Pulmonary artery endothelial cell (primary cell): Measurements from ENCODE around the gene UBE3A. TPM values are rescaled to one million over a fixed set of nuclear protein-coding genes. Genes with fewer than 3 reads are reported as not detected.
"Not testable (repeated sequence)": the region's sequence is repeated elsewhere in the genome, so short reads cannot be mapped to it uniquely, and the experiment has no call there.

Experiments used
- DNase-seq: peaks from one replicate; pipeline ENCODE4 v3.0.0-alpha.2; 2011; ENCODE audit warnings: low read depth, low spot score
- total RNA-seq: library from RNA; depleted of rRNA; stranded (reverse); fragments of >200 nt; gene quantifications from 2 replicates; pipeline ENCODE4 v1.2.3, GENCODE V29; 2014

UBE3A gene
- total RNA-seq, 1 donor from 2014 or later: 60.8 TPM

- DNase-seq: no peak
These were observed 835 bp downstream of the UBE3A start for GRCh38 chr15:25437777-25438600.

DNA sequence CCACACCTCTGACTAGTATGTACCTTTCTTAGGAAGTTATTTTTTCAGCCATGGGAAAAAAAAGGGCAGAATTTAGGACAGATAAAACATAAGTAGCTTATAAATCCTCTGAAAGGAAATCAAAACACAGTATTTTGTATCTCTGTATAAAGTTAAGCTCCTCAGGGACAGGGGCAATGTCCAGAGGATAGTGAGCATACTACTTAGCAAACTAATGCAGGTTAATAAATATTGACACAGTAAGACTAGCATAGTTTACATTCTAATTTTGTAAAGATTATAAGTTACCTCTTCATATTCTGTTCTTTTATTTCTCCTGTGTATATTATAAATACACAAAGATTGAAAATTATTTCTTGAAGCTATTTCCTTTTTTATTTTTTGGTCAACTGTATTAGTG lies 2.1 kb downstream of the UBE3A start:
- no peak for DNase-seq

GRCh38 chr15:25435474-25436243 lies 3.2 kb downstream of the UBE3A start:
- no peak for DNase-seq

DNA sequence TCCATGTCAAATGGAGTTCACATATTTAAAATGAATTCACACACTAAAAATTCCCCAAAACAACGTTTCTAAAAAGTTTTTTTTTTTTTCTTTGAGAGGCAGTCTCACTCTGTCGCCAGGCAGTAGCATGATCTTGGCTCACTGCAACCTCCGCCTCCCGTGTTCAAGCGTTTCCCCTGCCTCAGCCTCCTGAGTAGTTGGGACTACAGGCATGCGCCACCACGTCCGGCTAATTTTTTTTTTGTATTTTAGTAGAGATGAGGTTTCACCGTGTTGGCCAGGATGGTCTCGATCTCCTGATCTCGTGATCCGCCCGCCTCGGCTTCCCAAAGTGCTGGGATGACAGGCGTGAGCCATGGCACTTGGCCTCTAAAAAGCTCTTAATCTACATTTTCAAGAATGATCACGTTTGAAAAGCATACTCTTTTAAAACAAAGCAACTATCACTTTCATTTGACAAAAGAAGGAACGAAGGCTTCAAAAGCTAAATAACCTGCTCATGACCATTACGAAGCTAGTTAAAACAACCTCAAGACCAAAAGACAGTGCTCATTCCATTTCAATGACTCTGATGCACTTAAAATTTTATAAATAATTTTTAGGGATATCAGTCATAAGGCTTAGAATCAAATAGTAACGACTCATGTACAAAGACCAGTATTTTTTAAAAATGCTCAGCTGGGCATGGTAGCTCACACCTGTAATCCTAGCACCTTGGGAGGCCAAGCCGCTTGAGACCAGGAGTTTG lies 5.5 kb downstream of the UBE3A start:
- no peak for DNase-seq

GRCh38 chr15:25431836-25432561 lies 6.8 kb downstream of the UBE3A start:
- no peak for DNase-seq

- DNase-seq: no peak
These were observed 11.0 kb downstream of the UBE3A start for GRCh38 chr15:25427861-25428260.

DNA sequence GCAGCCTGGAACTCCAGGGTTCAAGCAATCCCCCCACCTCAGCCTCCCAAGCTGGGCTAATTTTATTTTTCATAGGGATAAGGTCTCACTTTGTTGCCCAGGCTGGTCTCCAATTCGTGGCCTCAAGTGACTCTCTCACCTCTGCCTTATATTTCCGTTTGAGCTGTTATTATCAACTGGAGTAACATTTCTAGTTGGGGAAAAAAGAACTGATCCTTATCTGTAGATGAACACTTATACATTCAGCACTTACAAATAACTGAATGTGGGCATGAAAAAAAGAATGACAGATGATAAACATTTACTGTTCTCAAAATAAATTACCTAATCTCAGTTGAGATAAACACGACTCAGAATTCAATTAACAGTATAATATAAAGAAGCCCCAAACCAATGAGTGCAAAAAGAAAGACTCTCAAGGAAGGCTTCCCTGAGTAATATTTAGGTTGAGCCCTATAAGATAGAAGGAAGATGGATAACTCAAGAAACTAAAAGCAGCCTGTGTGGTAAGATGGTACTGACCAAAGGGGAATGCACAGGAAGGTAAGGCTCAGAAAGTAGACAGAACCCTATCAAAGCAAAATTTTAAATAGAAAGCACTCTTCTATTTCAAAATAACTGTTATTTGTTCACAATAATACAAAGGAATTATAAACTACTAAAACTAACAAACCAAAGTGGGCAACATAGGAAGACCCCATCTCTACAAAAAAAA lies 11.8 kb downstream of the UBE3A start:
- no peak for DNase-seq

- no peak for DNase-seq
These were observed 14.8 kb downstream of the UBE3A start for GRCh38 chr15:25424073-25424472.

DNA sequence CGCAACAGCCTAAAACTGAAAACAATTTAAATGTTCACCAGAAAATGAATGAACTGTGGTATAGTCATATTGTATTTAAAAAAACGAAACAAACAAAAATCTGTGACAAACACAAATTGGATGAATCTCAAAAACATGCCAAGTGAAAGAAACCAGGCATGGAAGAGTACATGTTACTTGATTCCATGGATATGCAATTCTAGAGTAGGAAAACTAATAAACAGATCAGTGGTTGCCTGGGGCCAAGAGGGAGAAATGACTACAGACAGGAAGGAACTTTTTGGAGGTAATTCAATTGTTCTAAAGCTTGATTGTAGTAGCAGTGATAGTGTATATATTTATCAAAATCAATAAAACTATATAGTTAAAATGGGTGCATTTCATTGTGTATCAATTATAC lies 16.8 kb downstream of the UBE3A start:
- no peak for DNase-seq

DNA sequence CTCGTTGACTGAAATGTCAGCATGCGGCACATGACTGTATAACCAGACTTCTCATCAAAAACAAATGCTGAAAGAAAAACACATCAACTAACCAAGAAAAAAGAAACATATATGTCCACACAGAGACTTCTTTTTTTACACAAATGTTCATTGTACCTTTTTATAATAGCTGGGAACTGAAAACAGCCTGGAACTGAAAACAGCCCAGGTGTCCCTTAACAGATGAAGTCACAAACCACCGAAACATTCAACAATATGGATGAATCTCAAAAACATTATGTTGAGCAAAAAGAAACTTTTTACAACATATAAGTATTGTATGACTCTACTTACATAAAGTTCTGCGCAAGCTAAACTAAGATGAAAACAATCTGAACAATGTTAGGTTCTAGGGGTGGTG lies 20.6 kb downstream of the UBE3A start:
- DNase-seq: no peak

DNA sequence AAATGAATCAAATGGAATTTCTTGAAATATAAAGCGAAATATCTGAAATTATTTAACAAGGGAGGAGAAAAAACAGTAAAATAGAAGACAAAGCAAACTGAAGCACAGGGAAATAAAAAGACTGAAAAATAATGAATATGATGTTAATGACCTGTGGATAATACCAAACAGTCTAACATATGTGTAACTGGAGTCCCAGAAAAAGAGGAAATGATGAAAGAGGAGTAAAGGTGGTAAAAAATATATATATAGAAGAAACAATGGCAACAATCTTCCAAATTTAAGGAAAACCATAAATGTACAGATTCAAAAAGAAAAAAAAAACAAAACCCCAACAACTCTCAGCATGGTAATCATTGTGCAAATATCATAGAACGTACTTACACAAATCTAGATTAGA lies 21.2 kb downstream of the UBE3A start:
- DNase-seq: no peak

- DNase-seq: no peak
These were observed 22.1 kb downstream of the UBE3A start for GRCh38 chr15:25416693-25417092.

DNA sequence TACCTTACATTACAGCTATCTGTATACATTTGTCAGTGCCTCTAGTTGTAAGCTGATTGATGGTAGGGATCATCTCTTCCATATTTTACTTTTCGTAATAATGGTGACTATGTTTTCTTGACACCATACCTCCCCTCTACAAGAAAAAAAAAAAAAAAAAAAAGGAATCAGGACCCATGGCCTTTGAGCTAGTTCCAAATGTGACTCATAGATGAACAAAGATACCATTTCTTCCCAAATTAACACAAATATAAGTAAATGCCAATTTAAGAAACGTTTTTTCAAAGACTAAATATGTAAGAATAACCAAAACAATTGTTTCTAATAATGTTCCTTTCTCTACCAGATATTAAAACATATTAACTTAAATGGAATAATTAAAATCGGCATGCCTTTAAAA lies 23.1 kb downstream of the UBE3A start:
- DNase-seq: no peak

- DNase-seq: no peak
These were observed 23.6 kb downstream of the UBE3A start for GRCh38 chr15:25415217-25415616.

GRCh38 chr15:25410649-25411048 lies 28.2 kb downstream of the UBE3A start:
- no peak for DNase-seq

- DNase-seq: not testable (repeated sequence)
These were observed 29.1 kb downstream of the UBE3A start for GRCh38 chr15:25409731-25410130.

GRCh38 chr15:25408929-25409328 lies 29.9 kb downstream of the UBE3A start:
- DNase-seq: no peak

DNA sequence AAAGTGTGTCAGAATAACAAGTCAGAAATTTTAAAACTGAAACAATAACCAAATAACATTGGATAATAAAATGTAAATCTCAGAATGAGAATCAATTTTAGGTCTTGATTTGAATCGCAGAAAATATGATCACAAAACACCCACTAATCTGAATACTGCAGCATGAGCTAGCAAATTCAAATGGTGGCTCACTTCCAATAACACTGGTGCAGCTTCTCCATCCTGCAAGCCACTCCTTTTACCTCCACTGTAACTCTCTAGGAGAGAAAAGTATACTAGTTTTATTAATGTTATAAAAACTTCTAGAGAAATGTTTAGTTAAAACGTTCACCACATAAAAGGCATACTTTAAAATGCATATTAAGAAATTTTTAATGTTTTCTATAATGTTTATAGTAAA lies 30.4 kb downstream of the UBE3A start:
- DNase-seq: no peak

DNA sequence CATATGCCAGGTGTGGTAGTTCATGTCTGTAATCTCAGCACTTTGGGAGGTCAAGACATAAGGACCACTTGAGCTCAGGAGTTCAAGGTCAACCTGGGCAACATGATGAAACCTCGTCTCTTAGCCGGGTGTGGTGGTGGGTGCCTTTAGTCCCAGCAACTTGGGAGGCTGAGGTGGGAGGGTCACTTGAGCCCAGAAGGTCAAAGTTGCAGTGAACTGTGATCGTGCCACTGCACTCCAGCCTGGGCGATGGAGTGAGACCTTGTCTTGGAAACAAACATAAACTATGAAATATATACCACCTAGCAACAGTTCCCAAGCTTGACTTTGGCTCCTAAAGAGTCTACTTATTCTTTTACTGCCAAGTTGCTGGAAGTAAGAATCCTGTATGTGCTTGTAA lies 30.9 kb downstream of the UBE3A start:
- DNase-seq: no peak

- no peak for DNase-seq
These were observed 32.0 kb downstream of the UBE3A start for GRCh38 chr15:25406846-25407245.

DNA sequence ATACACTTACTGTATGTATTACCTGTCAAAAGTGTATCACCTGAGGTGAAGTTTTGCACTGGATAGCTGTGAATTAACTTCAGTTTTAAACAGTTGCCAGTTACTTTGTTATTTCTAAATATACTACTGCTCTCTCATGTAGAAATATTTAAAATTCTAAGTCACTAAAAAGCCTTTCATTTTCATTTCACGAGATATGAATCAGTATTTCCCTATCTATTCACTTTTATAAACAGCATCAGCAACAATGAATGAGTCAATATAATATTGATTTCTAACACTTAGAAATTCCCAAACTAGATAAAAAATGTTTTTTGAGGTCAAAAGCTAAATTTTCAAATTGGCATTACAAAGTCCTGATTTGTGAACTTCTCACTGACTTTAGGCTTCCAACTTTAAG lies 32.6 kb downstream of the UBE3A start:
- no peak for DNase-seq
